HG02885 (cell line): ENCODE data around the gene ZNF385D.
"Not testable (repeated sequence)": the region's sequence is repeated elsewhere in the genome, so short reads cannot be mapped to it uniquely, and the experiment has no call there.

Experiments
- ATAC-seq: cut with Tn5 transposase; IDR thresholded peaks from one replicate; pipeline ENCODE4 v1.9.1; 2021; ENCODE audit warnings: mild to moderate bottlenecking; ENCODE audit not compliant: unreplicated experiment, poor library complexity

The ZNF385D gene

DNA sequence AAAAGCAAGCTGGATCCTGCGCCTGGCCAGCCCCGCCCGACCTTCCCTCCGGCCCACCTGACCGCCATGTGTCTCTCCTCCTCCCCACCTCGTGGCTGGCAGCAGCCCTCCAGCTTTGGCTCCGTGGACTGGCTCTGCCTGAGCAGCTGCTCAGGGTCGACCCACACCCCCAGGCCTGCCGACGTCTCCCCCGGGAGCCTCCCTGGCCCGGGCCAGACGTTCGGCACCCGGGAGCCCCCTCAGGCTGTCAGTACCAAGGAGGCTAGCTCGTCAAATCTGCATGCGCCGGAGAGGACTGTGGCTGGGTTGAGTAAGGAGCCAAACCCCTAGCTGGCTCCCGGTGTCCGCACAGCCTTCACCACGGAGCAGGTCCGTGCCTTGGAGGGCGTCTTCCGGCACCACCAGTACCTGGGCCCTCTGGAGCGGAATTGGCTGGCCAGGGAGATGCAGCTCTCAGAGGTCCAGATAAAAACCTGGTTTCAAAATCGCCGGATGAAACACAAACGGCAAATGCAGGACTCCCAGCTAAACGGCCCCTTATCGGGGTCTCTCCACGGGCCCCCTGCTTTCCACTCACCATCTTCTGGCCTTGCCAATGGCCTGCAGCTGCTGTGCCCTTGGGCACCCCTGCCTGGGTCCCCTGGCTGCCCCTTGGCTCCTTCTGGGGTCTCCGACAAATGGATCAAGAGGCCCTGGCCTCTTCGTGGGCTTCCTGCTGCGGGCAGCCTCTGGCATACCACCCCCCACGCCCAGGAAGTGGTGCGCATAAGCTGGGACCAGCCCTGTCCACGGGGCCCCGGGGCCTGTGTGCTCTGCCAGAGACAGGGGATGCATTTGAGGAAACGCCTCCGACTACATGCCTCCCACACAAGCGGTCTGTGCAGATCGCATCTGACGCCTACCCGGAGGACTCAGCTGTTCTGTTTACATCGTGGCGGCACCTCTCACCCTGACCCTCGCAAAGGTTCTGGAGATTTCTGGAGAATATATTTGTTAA is 345.0 kb downstream of the ZNF385D start:
- no peak for ATAC-seq

- no peak for ATAC-seq
These were observed 352.5 kb downstream of the ZNF385D start for GRCh38 chr3:21398461-21398860.

DNA sequence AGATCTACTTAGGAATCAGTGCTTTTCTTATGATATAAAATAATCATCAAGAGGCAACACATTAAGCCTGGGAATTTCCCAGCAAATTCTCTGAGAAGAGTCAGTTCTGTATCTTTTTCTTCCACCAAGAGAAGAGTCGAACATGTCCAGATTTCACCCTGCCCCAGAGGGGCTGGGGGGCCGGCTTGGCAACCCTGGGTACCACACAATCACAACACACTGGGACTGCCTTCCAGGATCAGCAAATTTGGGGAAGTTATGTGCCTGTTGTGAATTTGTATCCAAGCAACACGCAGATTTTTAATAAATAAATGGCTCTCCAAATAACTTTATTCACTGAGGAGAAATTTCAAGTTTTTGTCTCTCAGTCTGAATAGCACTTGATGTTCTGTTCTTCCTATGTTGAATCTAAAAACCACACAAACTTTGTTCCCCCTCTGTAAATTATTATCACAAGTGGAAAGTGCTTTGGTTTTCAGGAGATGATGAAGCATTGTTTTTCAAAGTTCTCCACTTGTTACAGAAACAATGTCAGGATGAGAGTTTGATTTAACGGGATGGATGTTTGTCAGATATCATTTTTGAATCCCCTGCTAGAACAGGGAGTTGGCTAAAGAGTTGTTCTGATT is 357.2 kb downstream of the ZNF385D start:
- no peak for ATAC-seq

DNA sequence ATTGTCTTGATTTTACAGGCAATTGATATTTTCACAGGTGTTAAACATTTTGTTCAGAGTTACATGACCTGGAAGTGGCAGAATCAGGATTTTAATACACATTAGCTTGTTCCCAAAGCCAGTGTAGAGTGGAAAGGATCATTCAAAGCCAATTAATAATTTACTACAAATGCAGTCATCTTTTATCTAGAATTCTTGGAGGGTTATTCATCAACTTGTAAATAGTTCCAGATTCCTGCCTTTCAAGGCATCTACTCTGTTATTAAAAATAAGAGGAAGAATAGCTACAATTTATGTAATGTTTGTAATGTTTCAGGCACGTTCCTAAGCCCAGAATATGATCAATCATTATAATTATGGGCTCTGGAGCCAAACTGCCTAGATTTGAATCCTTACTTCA is 358.5 kb downstream of the ZNF385D start:
- no peak for ATAC-seq

DNA sequence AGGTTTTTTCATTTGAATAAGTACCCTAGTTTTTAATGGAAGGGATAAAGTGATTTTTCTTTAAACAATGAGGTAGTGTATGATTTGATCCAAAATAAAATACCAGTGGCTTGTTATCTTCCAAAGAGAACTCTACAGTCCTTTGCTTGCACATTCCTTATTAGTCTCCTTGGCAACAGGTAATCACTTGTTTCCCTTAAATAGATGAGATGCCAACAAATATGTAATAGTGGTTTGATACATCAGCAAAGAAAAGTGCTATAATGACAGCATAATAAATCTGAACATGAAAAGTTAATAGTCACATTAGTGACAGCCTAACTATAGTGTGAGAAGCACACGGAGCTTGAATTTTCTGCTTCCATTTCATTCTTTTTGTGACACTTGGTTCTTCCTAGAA is 360.2 kb downstream of the ZNF385D start:
- ATAC-seq = no peak

- no peak for ATAC-seq
These were observed 360.9 kb downstream of the ZNF385D start for GRCh38 chr3:21390136-21390535.

GRCh38 chr3:21387142-21387826 is 363.7 kb downstream of the ZNF385D start:
- not testable (repeated sequence) for ATAC-seq

GRCh38 chr3:21378036-21378435 is 373.0 kb downstream of the ZNF385D start:
- not testable (repeated sequence) for ATAC-seq

GRCh38 chr3:21377071-21377769 is 373.8 kb downstream of the ZNF385D start:
- no peak for ATAC-seq

- ATAC-seq = no peak
These were observed 378.7 kb downstream of the ZNF385D start for GRCh38 chr3:21372316-21372715.
